ENCODE data around the gene UVSSA.

- TF ChIP-seq POLR2A (IDR thresholded peaks at IDR 0.05) (no peak), CTCF (IDR thresholded peaks at IDR 0.05) (no peak), POLR2AphosphoS5 (IDR thresholded peaks at IDR 0.05) (no peak), EP300 (IDR thresholded peaks at IDR 0.05; ENCODE audit: low read depth) (no peak)
Measured at GRCh38 chr4:1360423-1361283, 13.6 kb downstream of the UVSSA start.
